GM13976 (cell line): ENCODE data around the gene LYZL6.

Source experiments
- DNase-seq: peaks from one replicate; pipeline ENCODE4 v3.0.0; 2012; ENCODE audit warnings: low spot score
- CTCF ChIP-seq: IDR thresholded peaks from 2 replicates; pipeline ENCODE4 v1.5.1; 2012; ENCODE audit warnings: borderline replicate concordance, mild to moderate bottlenecking; ENCODE audit not compliant: insufficient read depth; ENCODE audit errors: extremely low read depth, missing control alignments, control extremely low read depth
- in situ Hi-C: fragments of 300-500 bp; cut with MboI; formaldehyde crosslinking; loops from one replicate; pipeline ENCODE4 v1.12.0; 2022; ENCODE audit warnings: low sequenced_read_pairs, mixed read lengths, inconsistent platforms; ENCODE audit not compliant: unreplicated experiment

The LYZL6 gene

GRCh38 chr17:35912339-35912912, 31.1 kb downstream of the LYZL6 start:
- DNase-seq, result no peak
- no peak for TF ChIP-seq CTCF
- in situ Hi-C loops, result no loop called here

GRCh38 chr17:35909408-35909807, 34.1 kb downstream of the LYZL6 start:
- TF ChIP-seq CTCF, result no peak
- in situ Hi-C loops, result no loop called here
- DNase-seq, result no peak

- in situ Hi-C loops, result no loop called here
- TF ChIP-seq CTCF, result no peak
- no peak for DNase-seq
Observed at GRCh38 chr17:35907691-35908090, 35.8 kb downstream of the LYZL6 start.

GRCh38 chr17:35906926-35907637, 36.4 kb downstream of the LYZL6 start:
- DNase-seq, result no peak
- no peak for TF ChIP-seq CTCF
- in situ Hi-C loops, result no loop called here

GRCh38 chr17:35906191-35906925, 37.2 kb downstream of the LYZL6 start:
- DNase-seq, result no peak
- in situ Hi-C loops, result no loop called here
- no peak for TF ChIP-seq CTCF

- TF ChIP-seq CTCF, result no peak
- in situ Hi-C loops, result no loop called here
- DNase-seq, result no peak
Observed at GRCh38 chr17:35903451-35903850, 40.1 kb downstream of the LYZL6 start.
